Measurements from ENCODE around the gene RBM20.
"Not testable (repeated sequence)": the region's sequence is repeated elsewhere in the genome, so short reads cannot be mapped to it uniquely, and the experiment has no call there.

RBM20 gene

DNA sequence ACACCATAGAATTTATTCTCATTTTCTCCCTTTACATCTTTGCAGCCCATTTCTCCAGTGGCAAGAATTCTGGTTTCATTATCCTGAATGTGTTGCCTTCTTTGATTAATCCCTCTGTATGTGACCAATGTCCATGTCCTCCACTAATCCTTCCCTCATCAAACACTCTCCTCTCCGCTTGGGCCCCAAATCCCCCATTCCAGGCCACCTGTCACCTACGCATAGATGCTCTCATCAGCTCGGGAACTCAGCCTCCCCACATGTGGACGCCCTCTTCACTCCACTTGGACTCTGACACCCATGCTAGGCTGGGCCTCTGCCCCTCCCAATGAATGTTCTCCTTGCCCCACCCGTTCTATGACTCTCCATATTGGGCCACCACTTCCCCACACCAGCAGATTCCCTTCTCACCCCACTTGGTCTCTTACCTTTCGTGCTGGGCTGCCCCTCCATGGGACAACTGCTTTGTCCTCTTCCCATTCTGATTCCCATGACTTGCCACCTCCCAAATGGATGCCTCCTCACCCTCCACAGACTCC lies 18.7 kb upstream of the RBM20 start:
- in situ Hi-C loops (cut with MboI; ENCODE audit: low sequenced_read_pairs), result no loop called here

DNA sequence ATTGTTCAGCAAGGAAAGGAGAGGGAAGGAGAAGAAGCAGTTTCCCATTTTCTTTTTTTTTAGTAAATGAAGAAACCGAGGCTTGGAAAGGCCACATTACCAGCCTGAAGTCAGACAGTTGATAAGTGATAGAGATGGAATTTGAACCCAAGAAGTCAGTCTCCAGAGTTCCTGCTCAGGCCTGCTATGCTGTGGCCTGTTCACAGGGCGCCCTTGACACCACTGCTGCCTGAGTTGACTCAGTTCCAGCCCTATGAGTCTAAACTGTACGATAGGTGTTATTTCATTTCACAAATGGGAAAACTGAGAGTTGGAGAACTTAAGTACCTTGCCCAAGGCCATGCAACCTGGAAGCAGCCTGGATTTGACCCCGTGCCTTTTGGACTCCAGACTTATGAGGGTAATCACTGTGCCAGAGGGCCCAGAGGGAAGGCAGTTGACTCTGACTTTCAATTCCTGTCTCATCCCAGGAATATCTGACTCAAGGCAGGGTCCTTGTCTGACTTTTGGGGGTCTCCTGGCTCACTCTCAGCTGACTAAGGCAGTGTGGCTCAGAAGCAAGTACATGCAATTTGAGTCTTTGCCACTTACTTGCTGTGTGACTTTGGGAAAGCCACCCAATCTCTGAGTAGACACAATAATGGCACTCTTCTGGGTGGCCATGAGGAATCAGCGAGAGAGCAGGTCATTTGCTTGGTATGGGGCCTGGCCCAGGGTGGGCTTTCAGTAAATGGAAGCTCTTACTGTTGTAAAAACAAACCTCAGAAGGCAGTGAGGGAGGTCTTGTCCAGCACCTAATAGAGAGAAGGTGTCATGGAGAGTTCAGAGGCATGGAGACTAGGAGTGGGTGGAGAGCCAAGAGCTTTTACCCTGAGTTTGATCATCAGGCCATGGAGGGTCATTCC lies 17.9 kb upstream of the RBM20 start:
- in situ Hi-C loops (cut with MboI; ENCODE audit: low sequenced_read_pairs), result no loop called here

DNA sequence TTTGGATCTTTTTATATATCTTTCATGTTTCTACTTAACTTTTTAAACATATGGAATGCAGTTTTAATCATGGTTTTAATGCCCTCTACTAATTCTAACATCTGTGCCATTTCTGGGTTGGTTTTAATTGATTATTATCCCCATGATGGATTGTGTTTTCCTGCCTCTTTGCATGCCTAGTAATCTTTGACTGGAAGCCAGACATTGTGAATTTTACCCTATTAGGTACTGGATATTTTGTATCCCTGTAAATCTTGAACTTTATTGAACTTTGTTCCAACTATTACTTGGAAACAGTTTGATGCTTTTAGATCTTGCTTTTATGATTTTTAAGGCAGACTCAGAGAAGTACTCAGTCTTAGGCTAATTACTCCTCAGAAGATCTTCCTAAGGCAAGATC lies 16.0 kb upstream of the RBM20 start:
- in situ Hi-C loops (cut with MboI; ENCODE audit: low sequenced_read_pairs), result no loop called here

DNA sequence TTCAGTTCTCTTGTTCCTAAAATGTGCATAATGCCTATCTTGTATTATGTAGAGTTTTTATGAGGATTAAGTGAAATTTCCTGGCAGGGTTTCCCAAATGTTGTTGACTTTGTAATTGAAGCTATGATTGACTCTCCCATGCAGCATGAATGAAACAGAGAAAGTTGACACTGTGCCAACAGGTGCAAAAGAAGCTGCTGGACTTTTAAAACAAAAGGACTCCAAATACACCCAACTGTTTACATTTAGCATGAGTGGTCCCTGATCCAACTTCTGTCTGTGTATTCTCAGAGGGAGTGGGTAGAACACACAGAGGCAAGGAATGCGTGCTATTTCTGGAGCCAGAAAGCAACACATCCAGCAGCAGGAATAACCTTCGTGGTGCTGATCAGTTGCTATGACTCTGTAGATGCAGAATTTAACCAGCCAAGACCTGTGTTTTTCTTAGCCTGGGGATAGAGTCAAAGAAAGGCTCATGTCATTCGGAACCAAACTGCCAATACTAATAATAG lies 14.4 kb upstream of the RBM20 start:
- in situ Hi-C loops (cut with MboI; ENCODE audit: low sequenced_read_pairs), result no loop called here

GRCh38 chr10:110631934-110632333 lies 12.2 kb upstream of the RBM20 start:
- in situ Hi-C loops (cut with MboI; ENCODE audit: low sequenced_read_pairs), result no loop called here

DNA sequence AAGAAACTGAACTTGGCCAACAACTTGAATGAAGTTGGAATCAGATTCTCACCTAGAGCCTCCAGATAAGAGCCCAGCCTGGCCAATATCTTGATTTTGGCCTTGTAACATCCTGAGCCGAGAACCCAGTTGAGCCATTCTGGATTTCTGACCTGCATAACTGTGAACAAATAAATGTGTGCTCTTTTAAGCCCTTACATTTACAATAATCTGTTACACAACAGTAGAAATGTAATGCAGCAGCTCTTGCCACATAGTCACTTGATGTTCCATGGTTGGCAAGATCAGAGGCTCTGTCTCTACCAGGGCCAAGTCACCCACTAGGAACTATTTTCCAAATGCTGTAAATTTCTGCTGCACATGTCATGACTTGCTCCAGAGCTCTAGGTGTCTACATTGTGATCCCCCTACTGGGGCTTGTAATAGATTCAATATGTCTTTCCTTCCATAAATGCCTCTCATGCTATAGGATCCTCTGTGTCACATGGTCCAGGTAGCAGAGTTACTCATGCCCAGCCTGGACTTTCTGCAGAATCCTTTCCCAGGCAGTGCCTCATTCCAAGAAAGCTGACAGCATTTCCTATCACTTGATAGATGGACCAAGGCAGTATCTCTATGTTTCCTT lies 11.4 kb upstream of the RBM20 start:
- in situ Hi-C loops (cut with MboI; ENCODE audit: low sequenced_read_pairs), result no loop called here

GRCh38 chr10:110634527-110635209 lies 9.5 kb upstream of the RBM20 start:
- in situ Hi-C loops (cut with MboI; ENCODE audit: low sequenced_read_pairs), result no loop called here

- in situ Hi-C loops (cut with MboI; ENCODE audit: low sequenced_read_pairs), result no loop called here
Measured at GRCh38 chr10:110636572-110636931, 7.6 kb upstream of the RBM20 start.

- in situ Hi-C loops (cut with MboI; ENCODE audit: low sequenced_read_pairs), result no loop called here
Measured at GRCh38 chr10:110636932-110637557, 7.1 kb upstream of the RBM20 start.

- in situ Hi-C loops (cut with MboI; ENCODE audit: low sequenced_read_pairs), result no loop called here
Measured at GRCh38 chr10:110637558-110638053, 6.5 kb upstream of the RBM20 start.

- in situ Hi-C loops (cut with MboI; ENCODE audit: low sequenced_read_pairs), result no loop called here
Measured at GRCh38 chr10:110638319-110638718, 5.8 kb upstream of the RBM20 start.

GRCh38 chr10:110639046-110639445 lies 5.1 kb upstream of the RBM20 start:
- in situ Hi-C loops (cut with MboI; ENCODE audit: low sequenced_read_pairs), result not testable (repeated sequence)

DNA sequence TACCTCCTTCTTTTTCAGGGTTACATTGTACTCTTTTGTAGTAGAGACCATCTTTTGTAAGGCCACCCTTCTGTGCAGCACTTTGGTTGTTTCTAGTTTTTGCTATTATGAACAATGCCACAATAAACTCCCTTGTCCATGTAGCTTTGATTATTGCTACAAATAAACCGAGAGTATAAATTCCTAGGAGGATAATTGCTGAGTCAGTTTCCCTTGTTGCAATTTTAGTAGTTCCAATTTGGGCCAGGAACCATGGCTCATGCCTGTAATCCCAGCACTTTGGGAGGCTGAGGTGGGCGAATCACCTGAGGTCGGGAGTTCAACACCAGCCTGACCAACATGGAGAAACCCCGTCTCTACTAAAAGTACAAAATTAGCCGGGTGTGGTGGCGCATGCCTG lies 4.3 kb upstream of the RBM20 start:
- in situ Hi-C loops (cut with MboI; ENCODE audit: low sequenced_read_pairs), result not testable (repeated sequence)

DNA sequence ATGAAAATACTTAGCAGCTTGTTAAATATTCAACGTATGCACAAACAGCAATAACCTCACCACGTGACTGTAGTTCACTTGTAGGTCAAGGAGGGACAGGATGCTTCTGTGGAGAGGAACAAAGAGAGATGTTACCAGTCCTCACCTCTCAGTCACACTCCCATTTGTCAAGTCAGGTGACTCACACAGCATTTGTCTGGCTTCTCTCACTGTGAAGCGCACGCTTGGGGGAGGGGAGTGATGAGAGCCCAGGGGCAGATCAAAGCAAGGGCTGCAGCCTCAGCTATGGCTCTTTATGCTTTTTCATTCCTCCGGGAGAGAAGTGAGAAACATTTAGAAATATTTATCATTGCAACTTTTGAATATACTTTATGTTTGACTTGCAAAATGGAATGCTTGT lies 2.9 kb upstream of the RBM20 start:
- in situ Hi-C loops (cut with MboI; ENCODE audit: low sequenced_read_pairs), result no loop called here

GRCh38 chr10:110642204-110643034 lies 1.7 kb upstream of the RBM20 start:
- in situ Hi-C loops (cut with MboI; ENCODE audit: low sequenced_read_pairs), result no loop called here

DNA sequence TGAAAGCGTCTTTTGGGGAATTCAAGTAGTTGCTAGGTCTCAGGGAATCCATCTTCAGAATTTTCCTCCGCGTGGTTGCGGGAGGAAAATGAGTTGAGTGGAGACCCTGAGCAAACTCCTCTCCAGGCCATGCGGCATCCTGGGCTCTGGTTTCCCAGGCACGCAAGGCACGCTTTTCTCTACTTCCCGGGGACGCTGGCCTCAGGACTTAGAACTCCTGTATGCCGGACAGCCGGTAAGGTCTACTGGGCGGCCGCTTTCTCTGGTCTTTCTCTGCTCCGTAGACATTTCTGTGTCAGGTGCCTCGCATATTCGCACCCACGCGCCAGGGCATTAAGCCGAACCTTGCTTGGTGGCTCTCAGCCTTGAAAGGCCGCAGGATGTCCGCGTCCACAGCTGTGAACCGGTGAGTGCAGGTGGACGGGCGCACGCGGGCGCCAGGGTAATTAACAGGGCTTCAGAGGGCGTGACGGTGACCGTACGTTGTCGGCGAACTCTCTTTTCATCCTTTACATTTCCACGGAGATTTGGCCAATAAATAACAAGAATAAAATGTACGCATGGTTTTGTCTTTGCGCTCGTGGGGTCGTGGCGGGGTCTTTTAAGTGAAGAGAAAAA lies 992 bp upstream of the RBM20 start:
- in situ Hi-C loops (cut with MboI; ENCODE audit: low sequenced_read_pairs), result no loop called here

DNA sequence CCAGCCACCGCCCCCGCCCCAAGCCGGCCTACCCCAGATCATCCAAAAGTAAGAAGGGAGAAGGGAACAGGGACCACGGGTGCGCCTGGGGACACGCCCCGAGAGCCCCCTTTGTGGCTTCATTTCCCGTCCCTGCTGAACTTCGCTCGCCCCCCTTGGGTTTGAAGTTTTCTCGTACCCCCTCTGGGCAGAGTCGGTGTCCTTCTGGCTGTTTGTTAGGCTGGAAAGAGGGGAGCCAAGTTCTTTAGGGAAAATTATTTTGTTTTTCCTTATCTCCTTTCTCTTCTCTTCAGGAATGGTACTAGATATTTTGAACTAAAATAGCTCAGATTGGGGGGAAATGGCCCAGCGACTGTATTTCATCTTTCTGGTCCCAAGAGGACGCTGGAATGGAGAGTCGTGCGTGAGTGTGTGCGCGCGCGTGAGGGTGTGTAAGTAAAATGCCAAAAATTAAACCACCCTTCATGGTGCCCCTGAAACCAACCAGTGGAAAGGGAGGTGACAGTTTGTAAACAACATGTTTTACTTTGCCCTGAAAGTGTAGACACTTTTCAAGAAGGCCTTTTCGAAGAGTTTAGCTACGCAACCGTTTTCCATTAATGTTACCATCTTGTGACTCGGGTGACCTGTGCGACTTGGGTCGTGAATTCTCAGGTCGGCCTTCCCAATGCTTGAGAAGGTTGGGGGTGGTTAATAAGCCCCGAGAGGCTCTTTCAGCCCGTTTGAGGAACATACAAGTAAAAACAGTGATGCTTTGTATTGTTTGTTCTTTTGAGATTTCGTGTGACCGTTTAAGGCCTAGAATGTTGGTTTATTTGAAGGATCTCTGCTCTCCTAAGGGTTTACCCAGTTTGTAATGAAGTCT lies 694 bp downstream of the RBM20 start:
- in situ Hi-C loops (cut with MboI; ENCODE audit: low sequenced_read_pairs), result no loop called here

GRCh38 chr10:110646417-110647135 lies 2.4 kb downstream of the RBM20 start:
- in situ Hi-C loops (cut with MboI; ENCODE audit: low sequenced_read_pairs), result no loop called here

Data from hTERT RPE-1 (cell line).